Parathyroid adenoma (tissue), 2 donors: ENCODE results near the gene HSPB7.

Experiments
- H2AFZ ChIP-seq: fragments of 300-600 bp; sonication (generic); one replicate; pipeline ENCODE4 v1.7.0; 2017; ENCODE audit warnings: antibody characterized with exemption, mild to moderate bottlenecking
- H3K27ac ChIP-seq: fragments of 300-600 bp; sonication (generic); one replicate; pipeline ENCODE4 v1.7.0; 2017
- H3K27me3 ChIP-seq: fragments of 300-600 bp; sonication (generic); one replicate; pipeline ENCODE4 v1.7.0; 2017; ENCODE audit warnings: low read length; ENCODE audit not compliant: control insufficient read depth, insufficient read depth
- H3K36me3 ChIP-seq: fragments of 300-600 bp; sonication (generic); one replicate; pipeline ENCODE4 v1.7.0; 2017; ENCODE audit warnings: low read length; ENCODE audit not compliant: control insufficient read depth, insufficient read depth
- H3K4me1 ChIP-seq: fragments of 300-600 bp; sonication (generic); one replicate; pipeline ENCODE4 v1.7.0; 2017; ENCODE audit warnings: control low read depth
- H3K4me2 ChIP-seq: fragments of 300-600 bp; sonication (generic); one replicate; pipeline ENCODE4 v1.7.0; 2017; ENCODE audit warnings: low read length
- H3K4me3 ChIP-seq: fragments of 300-600 bp; sonication (generic); one replicate; pipeline ENCODE4 v1.7.0; 2017; ENCODE audit warnings: low read depth, low read length
- H3K79me2 ChIP-seq: fragments of 300-600 bp; sonication (generic); one replicate; pipeline ENCODE4 v1.7.0; 2017; ENCODE audit warnings: control low read depth
- H3K9ac ChIP-seq: fragments of 300-600 bp; sonication (generic); one replicate; pipeline ENCODE4 v1.7.0; 2017; ENCODE audit warnings: mild to moderate bottlenecking
- H3K9me3 ChIP-seq: fragments of 300-600 bp; sonication (generic); one replicate; pipeline ENCODE4 v1.7.0; 2017; ENCODE audit warnings: low read length; ENCODE audit not compliant: control insufficient read depth
- CTCF ChIP-seq: fragments of 300-600 bp; sonication (generic); IDR thresholded peaks from one replicate; pipeline ENCODE4 v1.7.0; 2017; ENCODE audit warnings: antibody characterized with exemption, mild to moderate bottlenecking
- donor health status: primary hyperparathyroidism.

Gene HSPB7

GRCh38 chr1:16013908-16014258 is 4.0 kb downstream of the HSPB7 start:
- peaks cover 32% of the 10 kb centered on the region for H3K4me1 ChIP-seq
- H2AFZ ChIP-seq: no peak overlapping the region
- TF ChIP-seq CTCF: no peak
- H3K9me3 ChIP-seq: no peaks in the 10 kb centered on the region
- no peaks in the 10 kb centered on the region for H3K36me3 ChIP-seq
- H3K9ac ChIP-seq: no peak overlapping the region
- no peaks in the 10 kb centered on the region for H3K79me2 ChIP-seq
- peak overlapping the region; percentile 92 for H3K4me3 ChIP-seq
- no peaks in the 10 kb centered on the region for H3K27me3 ChIP-seq
- peak overlapping the region; percentile 99 for H3K27ac ChIP-seq
- peak overlapping the region; percentile 99 for H3K4me2 ChIP-seq

- Histone ChIP-seq H3K27ac (peak overlapping the region; percentile 99), H3K9ac (peak overlapping the region; percentile 31)
Measured at GRCh38 chr1:16013220-16013907, 4.5 kb downstream of the HSPB7 start.

GRCh38 chr1:16012590-16013219 is 5.1 kb downstream of the HSPB7 start:
- peak; percentile 19 for TF ChIP-seq CTCF
- Histone ChIP-seq H3K9me3 (no peaks in the 10 kb centered on the region), H3K27ac (peak overlapping the region; percentile 99), H3K4me1 (peaks cover 22% of the 10 kb centered on the region), H3K4me2 (peak overlapping the region; percentile 99), H3K36me3 (no peaks in the 10 kb centered on the region), H3K27me3 (no peaks in the 10 kb centered on the region), H3K9ac (peak overlapping the region; percentile 31), H3K4me3 (peak overlapping the region; percentile 92), H2AFZ (peak overlapping the region; percentile 53), H3K79me2 (no peaks in the 10 kb centered on the region)

More at GRCh38 chr1:16013220-16013907, 4.5 kb downstream of the HSPB7 start:
- peak overlapping the region; percentile 53 for H2AFZ ChIP-seq
- H3K27me3 ChIP-seq: no peaks in the 10 kb centered on the region
- no peaks in the 10 kb centered on the region for H3K9me3 ChIP-seq
- H3K36me3 ChIP-seq: no peaks in the 10 kb centered on the region
- H3K4me1 ChIP-seq: peaks cover 27% of the 10 kb centered on the region
- H3K79me2 ChIP-seq: no peaks in the 10 kb centered on the region
- no peak for TF ChIP-seq CTCF
- H3K4me3 ChIP-seq: peak overlapping the region; percentile 92
- peak overlapping the region; percentile 99 for H3K4me2 ChIP-seq

- Histone ChIP-seq H3K4me2 (peak overlapping the region; percentile 99), H3K36me3 (no peaks in the 10 kb centered on the region), H3K9ac (no peak overlapping the region), H3K27ac (peak overlapping the region; percentile 99), H3K9me3 (no peaks in the 10 kb centered on the region), H3K4me1 (peaks cover 17% of the 10 kb centered on the region), H3K27me3 (no peaks in the 10 kb centered on the region), H3K4me3 (peak overlapping the region; percentile 92), H3K79me2 (no peaks in the 10 kb centered on the region), H2AFZ (no peak overlapping the region)
- no peak for TF ChIP-seq CTCF
Measured at GRCh38 chr1:16011936-16012589, 5.8 kb downstream of the HSPB7 start.
